ENCODE measurements around the gene HOXA9.

GRCh38 chr7:27112955-27113949 is 52.1 kb downstream of the HOXA9 start:
- TF ChIP-seq POLR2A (IDR thresholded peaks at IDR 0.05) (no peak), EP300 (IDR thresholded peaks at IDR 0.05) (peak; percentile 33), CTCF (IDR thresholded peaks at IDR 0.05) (no peak), POLR2AphosphoS5 (IDR thresholded peaks at IDR 0.05) (peak; percentile 65 to 71 (median 69))

Data from stomach (tissue), 4 donors.